Stomach (tissue), 9 donors: ENCODE measurements around the gene SSH2. TPM values are rescaled to one million over a fixed set of nuclear protein-coding genes. Genes with fewer than 3 reads are reported as not detected.

Experiments
- DNase-seq, 2 donors: peaks; one replicate each; pipeline versions ENCODE4 v3.0.0 to v3.0.0-alpha.2; 2013 to 2019
- H3K27ac ChIP-seq, 5 donors: fragments of 200-600 bp in 4 of 5; sonication (generic) in 4 of 5; one replicate each; pipeline ENCODE4 v1.5.1; 2013 to 2019; ENCODE audit warnings: mild to moderate bottlenecking in 1 of 5, moderate library complexity in 1 of 5
- H3K27me3 ChIP-seq, 3 donors: fragments of 200-600 bp; sonication (generic); one replicate each; pipeline ENCODE4 v1.5.1; 2017 to 2019; ENCODE audit warnings: mixed run types in 1 of 3
- H3K36me3 ChIP-seq, 4 donors: fragments of 200-600 bp; sonication (generic); 1 replicate in 3 of 4; 2 replicates in 1 of 4; pipeline ENCODE4 v1.5.1; 2016 to 2019
- H3K4me1 ChIP-seq, 4 donors: fragments of 200-600 bp; sonication (generic); one replicate each; pipeline ENCODE4 v1.5.1; 2016 to 2019
- H3K4me3 ChIP-seq, 4 donors: fragments of 200-600 bp; sonication (generic) in 3 of 4; one replicate each; pipeline ENCODE4 v1.5.1; 2016 to 2019; ENCODE audit warnings: mild to moderate bottlenecking in 1 of 4
- H3K9me3 ChIP-seq, 4 donors: fragments of 200-600 bp; sonication (generic); one replicate each; pipeline ENCODE4 v1.5.1; 2016 to 2019
- EP300 ChIP-seq: sonication (generic); formaldehyde crosslinking; IDR thresholded peaks from one replicate; pipeline ENCODE4 v1.6.1; 2017; ENCODE audit warnings: antibody characterized with exemption
- POLR2A ChIP-seq, 4 donors: fragments of 450-650 bp; IDR thresholded peaks; one replicate each; pipeline ENCODE4 v1.6.1; 2016; ENCODE audit warnings: antibody characterized with exemption in 4 of 4, control low read depth in 2 of 4, mild to moderate bottlenecking in 1 of 4, moderate library complexity in 1 of 4
- POLR2AphosphoS5 ChIP-seq, 3 donors: sonication (generic); formaldehyde crosslinking; IDR thresholded peaks; one replicate each; pipeline ENCODE4 v1.6.1; 2016; ENCODE audit warnings: antibody characterized with exemption in 3 of 3
- WGBS, 5 donors: extraction: QIAGEN DNeasy Blood & Tissue Kit in 3 of 5; methylation state at CpG; one replicate each; pipeline versions ENCODE4 v1.1.5 to v1.1.7; 2013 to 2018; 5-methylcytosine and 5-hydroxymethylcytosine counted together
- intact Hi-C: fragments of 100-400 bp; cut with DNase I; formaldehyde crosslinking; loops from one replicate; pipeline ENCODE4 v1.15.1; 2023; ENCODE audit warnings: low total_unique reads
- polyA plus RNA-seq, 3 donors: library from polyadenylated mRNA; stranded (reverse); fragments of 200-250 nt; gene quantifications; one replicate each; pipeline ENCODE4 v1.2.3, GENCODE V29; 2013
- total RNA-seq, 5 donors: library from RNA; depleted of rRNA; stranded (reverse); fragments of >200 nt; gene quantifications; one replicate each; pipeline versions ENCODE4 v1.1.0 to v1.2.3, GENCODE V29; 2014 to 2016
- TF ChIP-seq, protein P1 (sequence below), 7 experiments: fragments of 450-650 bp in 4 of 7; fragments of 200-600 bp in 3 of 7; sonication (generic) in 3 of 7; IDR thresholded peaks; one replicate each; pipeline ENCODE4 v1.5.1; 2016 to 2019; ENCODE audit warnings: antibody characterized with exemption in 7 of 7, control low read depth in 2 of 7, mild to moderate bottlenecking in 1 of 7
- donor health status: healthy with polysubstance abuse.
- donor health status: Bipolar disorder and iron deficiency.
- donor health status: healthy.

The SSH2 gene
- total and polyA plus RNA-seq, 8 donors: 7.8 to 44.9 (median 24.1) TPM

DNA sequence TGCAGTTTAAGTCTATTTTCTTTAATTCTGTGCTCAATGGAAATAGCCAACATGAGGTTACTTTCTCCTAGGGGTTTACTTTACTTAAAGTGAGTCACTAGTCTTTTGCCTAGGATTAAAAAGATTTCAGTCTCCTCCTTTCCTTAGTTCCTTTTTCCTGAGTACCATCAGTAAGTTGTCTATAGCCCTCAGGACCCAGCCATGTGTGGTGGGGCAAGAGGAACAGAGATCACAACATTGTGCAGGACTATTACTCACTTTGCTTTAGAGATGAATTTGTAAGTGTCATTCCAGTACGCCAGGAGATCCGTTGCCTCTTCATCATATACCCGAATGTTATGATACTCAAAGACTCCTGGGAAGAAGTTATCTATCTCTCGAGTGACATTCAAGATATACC, 279.6 kb downstream of the SSH2 start:
- Histone ChIP-seq H3K4me1 (peaks cover 9 to 24% (median 16%) of the 10 kb centered on the region in 4 donors), H3K9me3 (no peaks in the 10 kb centered on the region), H3K4me3 (no peak overlapping the region), H3K36me3 (peaks cover 14 to 69% (median 57%) of the 10 kb centered on the region in 4 donors), H3K27ac (no peak overlapping the region), H3K27me3 (no peaks in the 10 kb centered on the region)
- TF ChIP-seq POLR2AphosphoS5 (IDR thresholded peaks at IDR 0.05): no peak
- TF ChIP-seq, protein P1, sequence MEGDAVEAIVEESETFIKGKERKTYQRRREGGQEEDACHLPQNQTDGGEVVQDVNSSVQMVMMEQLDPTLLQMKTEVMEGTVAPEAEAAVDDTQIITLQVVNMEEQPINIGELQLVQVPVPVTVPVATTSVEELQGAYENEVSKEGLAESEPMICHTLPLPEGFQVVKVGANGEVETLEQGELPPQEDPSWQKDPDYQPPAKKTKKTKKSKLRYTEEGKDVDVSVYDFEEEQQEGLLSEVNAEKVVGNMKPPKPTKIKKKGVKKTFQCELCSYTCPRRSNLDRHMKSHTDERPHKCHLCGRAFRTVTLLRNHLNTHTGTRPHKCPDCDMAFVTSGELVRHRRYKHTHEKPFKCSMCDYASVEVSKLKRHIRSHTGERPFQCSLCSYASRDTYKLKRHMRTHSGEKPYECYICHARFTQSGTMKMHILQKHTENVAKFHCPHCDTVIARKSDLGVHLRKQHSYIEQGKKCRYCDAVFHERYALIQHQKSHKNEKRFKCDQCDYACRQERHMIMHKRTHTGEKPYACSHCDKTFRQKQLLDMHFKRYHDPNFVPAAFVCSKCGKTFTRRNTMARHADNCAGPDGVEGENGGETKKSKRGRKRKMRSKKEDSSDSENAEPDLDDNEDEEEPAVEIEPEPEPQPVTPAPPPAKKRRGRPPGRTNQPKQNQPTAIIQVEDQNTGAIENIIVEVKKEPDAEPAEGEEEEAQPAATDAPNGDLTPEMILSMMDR (IDR thresholded peaks at IDR 0.05): no peak
- no peak for TF ChIP-seq EP300
- no peak for TF ChIP-seq POLR2A (IDR thresholded peaks at IDR 0.05)
- DNase-seq: no peak
- intact Hi-C loops: no loop called here
- 87 to 94% (median 91%) methylated on average over 4 of the region's 4 CpGs for WGBS, 5 donors

GRCh38 chr17:29649359-29649758, 280.7 kb downstream of the SSH2 start:
- Histone ChIP-seq H3K4me3 (no peak overlapping the region), H3K9me3 (no peaks in the 10 kb centered on the region), H3K36me3 (peaks cover 14 to 59% (median 48%) of the 10 kb centered on the region in 4 donors), H3K4me1 (peaks cover 9 to 31% (median 18%) of the 10 kb centered on the region in 4 donors), H3K27ac (no peak overlapping the region), H3K27me3 (no peaks in the 10 kb centered on the region)
- 92 to 95% (median 95%) methylated on average over 5 of the region's 5 CpGs for whole genome bisulfite sequencing, 5 donors
- TF ChIP-seq, protein P1 (IDR thresholded peaks at IDR 0.05): no peak
- no peak for TF ChIP-seq POLR2AphosphoS5 (IDR thresholded peaks at IDR 0.05)
- no peak for TF ChIP-seq POLR2A (IDR thresholded peaks at IDR 0.05)
- TF ChIP-seq EP300: no peak
- intact Hi-C loops: loop anchor here (10.0 kb wide), 1 partner anchor 125 kb away; no protein-coding TSS in a partner anchor
- DNase-seq: no peak

GRCh38 chr17:29648005-29648404, 282.0 kb downstream of the SSH2 start:
- intact Hi-C loops: loop anchor here (10.0 kb wide), 1 partner anchor 127 kb away; no protein-coding TSS in a partner anchor
- WGBS, 5 donors: 88 to 95% (median 91%) methylated on average over 5 of the region's 5 CpGs

GRCh38 chr17:29645515-29646051, 284.4 kb downstream of the SSH2 start:
- DNase-seq: peak; percentile 42 to 63
- Histone ChIP-seq H3K27ac (peak overlapping the region; percentile 50 to 79 (median 73)), H3K9me3 (no peaks in the 10 kb centered on the region), H3K4me1 (peaks cover 6 to 62% (median 31%) of the 10 kb centered on the region in 4 donors), H3K36me3 (peaks cover 14 to 45% (median 42%) of the 10 kb centered on the region in 4 donors), H3K4me3 (no peak overlapping the region), H3K27me3 (no peaks in the 10 kb centered on the region)
- TF ChIP-seq POLR2AphosphoS5 (IDR thresholded peaks at IDR 0.05) (peak in 2 of 3 donors; percentile 22 to 35), POLR2A (IDR thresholded peaks at IDR 0.05) (no peak)
- TF ChIP-seq, protein P1 (IDR thresholded peaks at IDR 0.05): no peak
- intact Hi-C loops: loop anchor here (10.0 kb wide), 1 partner anchor 129 kb away; no protein-coding TSS in a partner anchor
- 38 to 67% (median 60%) methylated on average over 5 of the region's 5 CpGs for WGBS, 5 donors

More at GRCh38 chr17:29648005-29648404, 282.0 kb downstream of the SSH2 start:
- Histone ChIP-seq H3K27me3 (no peaks in the 10 kb centered on the region), H3K27ac (no peak overlapping the region), H3K4me1 (peaks cover 4 to 39% (median 25%) of the 10 kb centered on the region in 4 donors), H3K9me3 (no peaks in the 10 kb centered on the region), H3K4me3 (no peak overlapping the region), H3K36me3 (peaks cover 14 to 59% (median 48%) of the 10 kb centered on the region in 4 donors)
- DNase-seq: no peak
- TF ChIP-seq, protein P1 (IDR thresholded peaks at IDR 0.05): no peak
- TF ChIP-seq POLR2A (IDR thresholded peaks at IDR 0.05): no peak
- no peak for TF ChIP-seq EP300
- no peak for TF ChIP-seq POLR2AphosphoS5 (IDR thresholded peaks at IDR 0.05)
